ENCODE data around the gene NCR1.

DNA sequence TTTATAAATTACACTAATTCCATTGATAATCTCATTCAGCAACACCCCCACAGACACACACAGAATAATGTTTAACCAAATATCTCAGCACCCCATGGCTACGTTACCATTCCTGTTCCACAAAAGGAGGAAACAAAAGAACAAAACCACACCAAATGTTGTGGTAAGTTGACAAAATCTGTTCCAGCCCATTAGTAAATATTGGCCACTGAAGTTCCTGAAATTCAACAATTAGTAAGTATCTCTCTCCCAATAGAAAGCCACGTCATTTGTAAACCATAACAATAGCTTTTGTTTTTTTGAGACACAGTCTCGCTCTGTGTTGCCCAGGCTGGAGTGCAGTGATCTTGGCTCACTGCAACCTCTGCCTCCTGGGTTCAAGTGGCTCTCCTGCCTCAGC lies 34.3 kb upstream of the NCR1 start:
- TF ChIP-seq CTCF (IDR thresholded peaks at IDR 0.05; ENCODE audit: low read length) (no peak), EZH2phosphoT487 (IDR thresholded peaks at IDR 0.05; ENCODE audit: low read length) (no peak), EZH2 (optimal IDR thresholded peaks at IDR 0.05; ENCODE audit: low read depth, low read length) (no peak)
